ENCODE measurements around the gene ARIH2. TPM values are rescaled to one million over a fixed set of nuclear protein-coding genes. Genes with fewer than 3 reads are reported as not detected.

The ARIH2 gene
- total RNA-seq, 1 experiment from 2014 or later: 76.4 TPM

GRCh38 chr3:48985831-48986376 lies 67.3 kb downstream of the ARIH2 start:
- no peaks in the 10 kb centered on the region for H3K9me3 ChIP-seq
- H3K4me3 ChIP-seq: no peak overlapping the region
- H3K36me3 ChIP-seq: peaks cover 4% of the 10 kb centered on the region
- H3K27me3 ChIP-seq: no peaks in the 10 kb centered on the region
- DNase-seq: no peak

- Histone ChIP-seq H3K27me3 (no peaks in the 10 kb centered on the region), H3K9me3 (no peaks in the 10 kb centered on the region), H3K36me3 (no peaks in the 10 kb centered on the region), H3K4me3 (no peak overlapping the region)
- no peak for DNase-seq
Measured at GRCh38 chr3:48989126-48989795, 70.6 kb downstream of the ARIH2 start.

DNA sequence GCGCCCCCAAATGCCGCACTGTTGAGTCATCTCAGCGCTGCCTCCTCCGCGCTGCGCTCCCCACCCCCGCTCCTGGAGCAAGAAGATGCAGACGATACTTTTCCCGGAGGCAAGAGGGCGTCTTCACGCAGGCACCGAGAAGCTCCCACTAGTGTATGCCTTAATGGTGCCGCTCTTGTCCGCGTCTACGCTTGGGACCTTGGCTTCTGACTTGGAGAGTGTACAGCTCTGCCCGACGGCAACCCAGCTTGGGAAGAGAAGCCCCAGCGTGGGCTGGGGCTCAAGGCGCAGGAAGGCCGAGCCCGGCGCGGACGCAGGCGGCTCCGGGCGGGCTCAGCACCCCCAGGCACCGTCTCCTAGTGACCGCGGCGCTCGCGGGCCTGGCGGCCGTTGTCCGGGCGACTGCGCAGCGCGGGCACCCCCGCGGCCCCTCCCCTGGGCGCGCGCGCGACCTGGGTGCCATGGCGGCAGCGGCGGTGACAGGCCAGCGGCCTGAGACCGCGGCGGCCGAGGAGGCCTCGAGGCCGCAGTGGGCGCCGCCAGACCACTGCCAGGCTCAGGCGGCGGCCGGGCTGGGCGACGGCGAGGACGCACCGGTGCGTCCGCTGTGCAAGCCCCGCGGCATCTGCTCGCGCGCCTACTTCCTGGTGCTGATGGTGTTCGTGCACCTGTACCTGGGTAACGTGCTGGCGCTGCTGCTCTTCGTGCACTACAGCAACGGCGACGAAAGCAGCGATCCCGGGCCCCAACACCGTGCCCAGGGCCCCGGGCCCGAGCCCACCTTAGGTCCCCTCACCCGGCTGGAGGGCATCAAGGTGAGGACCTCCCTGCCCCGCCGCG lies 71.4 kb downstream of the ARIH2 start, which contains the start of gene P4HTM:
Gene P4HTM, plus strand, starts transcription at position 446 of the 840 bp plus-strand sequence. Its CDS starts 16 bp downstream, at position 462.
- H3K9me3 ChIP-seq: no peaks in the 10 kb centered on the region
- no peaks in the 10 kb centered on the region for H3K27me3 ChIP-seq
- DNase-seq: peak; percentile 61
- no peaks in the 10 kb centered on the region for H3K36me3 ChIP-seq
- no peak within 1 kb of the TSS for H3K4me3 ChIP-seq

DNA sequence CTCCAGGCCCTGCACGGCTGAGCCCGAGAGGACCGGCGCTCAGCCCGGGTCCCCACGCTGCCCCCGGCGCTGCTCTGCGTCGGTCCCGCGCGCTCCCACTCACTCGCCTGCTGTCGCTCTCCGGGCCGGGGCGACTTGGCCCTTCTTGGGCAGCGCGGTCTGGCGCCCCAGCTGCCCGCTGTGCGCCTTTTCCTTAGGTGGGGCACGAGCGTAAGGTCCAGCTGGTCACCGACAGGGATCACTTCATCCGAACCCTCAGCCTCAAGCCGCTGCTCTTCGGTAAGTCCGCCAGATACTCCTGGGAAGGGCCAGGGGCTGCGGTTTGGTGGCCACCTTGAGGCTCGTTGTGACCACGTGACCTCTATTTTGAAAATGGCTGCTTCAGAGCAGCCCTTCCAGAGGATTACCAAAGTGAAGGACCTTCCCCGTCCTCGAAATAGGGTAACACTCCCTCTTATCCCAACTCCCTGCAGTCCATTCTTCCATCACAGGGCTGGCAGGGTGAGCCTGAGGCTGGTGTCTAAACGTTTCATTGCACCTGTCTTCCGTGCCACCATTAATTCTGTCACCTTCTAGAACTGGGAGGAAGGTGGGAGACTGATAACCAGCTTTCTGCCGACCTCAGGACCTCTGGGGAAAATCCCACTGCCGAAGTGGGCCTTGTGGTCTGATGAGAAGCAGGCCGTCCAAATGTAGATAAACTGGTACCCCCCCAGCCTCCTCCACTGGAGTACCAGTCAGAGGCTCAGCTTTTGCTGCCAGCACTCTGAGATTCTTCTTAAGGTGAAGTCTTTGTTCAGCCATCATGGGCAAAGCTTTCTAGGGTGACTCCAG lies 72.2 kb downstream of the ARIH2 start:
- Histone ChIP-seq H3K9me3 (no peaks in the 10 kb centered on the region), H3K4me3 (no peak overlapping the region), H3K36me3 (no peaks in the 10 kb centered on the region), H3K27me3 (no peaks in the 10 kb centered on the region)
- no peak for DNase-seq

DNA sequence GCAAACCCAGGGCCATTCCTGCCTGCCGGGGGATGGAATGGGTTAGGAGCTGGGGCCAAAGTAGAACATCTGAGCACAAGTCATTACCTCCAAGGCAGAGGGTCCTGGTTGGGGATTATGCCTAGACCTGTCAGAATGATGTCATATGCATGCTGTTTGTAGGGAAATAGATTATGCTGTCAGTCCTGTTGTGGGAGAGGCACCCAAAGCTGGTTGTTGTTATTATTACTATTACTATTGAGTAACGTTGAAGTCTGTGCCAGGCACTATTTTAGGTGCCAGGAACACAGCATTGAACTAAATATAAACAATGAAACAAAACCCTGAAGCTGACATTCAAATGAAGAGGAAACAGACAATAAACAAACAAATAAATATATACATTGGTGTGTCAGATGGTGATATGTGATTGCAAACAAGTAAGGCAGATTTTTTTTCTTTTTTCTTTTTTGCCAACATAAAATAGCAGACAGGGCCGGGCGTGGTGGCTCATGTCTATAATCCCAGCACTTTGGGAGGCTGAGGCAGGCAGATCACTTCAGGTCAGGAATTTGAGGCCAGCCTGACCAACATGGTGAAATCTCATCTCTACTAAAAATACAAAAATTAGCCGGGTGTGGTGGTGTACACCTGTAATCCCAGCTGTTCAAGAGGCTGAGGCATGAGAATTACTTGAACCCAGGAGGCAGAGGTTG lies 73.4 kb downstream of the ARIH2 start:
- no peak overlapping the region for H3K4me3 ChIP-seq

GRCh38 chr3:48993834-48994233 lies 75.2 kb downstream of the ARIH2 start:
- Histone ChIP-seq H3K9me3 (no peaks in the 10 kb centered on the region), H3K4me3 (no peak overlapping the region)
- no peak for DNase-seq

More for the DNA sequence above, 73.4 kb downstream of the ARIH2 start:
- H3K27me3 ChIP-seq: no peaks in the 10 kb centered on the region
- H3K36me3 ChIP-seq: no peaks in the 10 kb centered on the region
- no peak for DNase-seq
- no peaks in the 10 kb centered on the region for H3K9me3 ChIP-seq

DNA sequence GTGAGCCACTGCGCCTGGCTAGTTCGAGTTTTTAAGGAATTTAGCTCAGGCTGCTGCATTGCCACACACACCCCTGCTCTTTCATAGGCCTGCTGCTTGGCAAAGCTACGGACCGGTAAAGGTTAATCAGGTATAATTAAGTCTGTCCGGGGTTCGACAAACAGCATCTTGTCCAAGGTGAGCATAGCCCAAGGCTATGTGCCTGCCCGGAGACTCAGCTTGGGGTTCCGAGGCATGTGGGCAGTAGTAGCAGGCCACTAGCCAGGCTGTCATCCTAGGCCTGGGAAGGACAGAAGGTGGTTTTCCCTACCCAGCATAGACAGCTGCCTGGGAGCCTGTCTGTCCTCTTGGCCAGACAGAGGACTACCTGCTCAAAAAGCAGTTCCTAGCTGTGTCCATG lies 78.0 kb downstream of the ARIH2 start:
- H3K27me3 ChIP-seq: no peaks in the 10 kb centered on the region
- no peaks in the 10 kb centered on the region for H3K9me3 ChIP-seq
- H3K36me3 ChIP-seq: no peaks in the 10 kb centered on the region
- no peak for DNase-seq
- H3K4me3 ChIP-seq: no peak overlapping the region

More at GRCh38 chr3:48993834-48994233, 75.2 kb downstream of the ARIH2 start:
- Histone ChIP-seq H3K36me3 (no peaks in the 10 kb centered on the region), H3K27me3 (no peaks in the 10 kb centered on the region)

GRCh38 chr3:48997102-48997635 lies 78.5 kb downstream of the ARIH2 start:
- DNase-seq: no peak
- Histone ChIP-seq H3K9me3 (no peaks in the 10 kb centered on the region), H3K36me3 (no peaks in the 10 kb centered on the region), H3K27me3 (no peaks in the 10 kb centered on the region), H3K4me3 (no peak overlapping the region)

DNA sequence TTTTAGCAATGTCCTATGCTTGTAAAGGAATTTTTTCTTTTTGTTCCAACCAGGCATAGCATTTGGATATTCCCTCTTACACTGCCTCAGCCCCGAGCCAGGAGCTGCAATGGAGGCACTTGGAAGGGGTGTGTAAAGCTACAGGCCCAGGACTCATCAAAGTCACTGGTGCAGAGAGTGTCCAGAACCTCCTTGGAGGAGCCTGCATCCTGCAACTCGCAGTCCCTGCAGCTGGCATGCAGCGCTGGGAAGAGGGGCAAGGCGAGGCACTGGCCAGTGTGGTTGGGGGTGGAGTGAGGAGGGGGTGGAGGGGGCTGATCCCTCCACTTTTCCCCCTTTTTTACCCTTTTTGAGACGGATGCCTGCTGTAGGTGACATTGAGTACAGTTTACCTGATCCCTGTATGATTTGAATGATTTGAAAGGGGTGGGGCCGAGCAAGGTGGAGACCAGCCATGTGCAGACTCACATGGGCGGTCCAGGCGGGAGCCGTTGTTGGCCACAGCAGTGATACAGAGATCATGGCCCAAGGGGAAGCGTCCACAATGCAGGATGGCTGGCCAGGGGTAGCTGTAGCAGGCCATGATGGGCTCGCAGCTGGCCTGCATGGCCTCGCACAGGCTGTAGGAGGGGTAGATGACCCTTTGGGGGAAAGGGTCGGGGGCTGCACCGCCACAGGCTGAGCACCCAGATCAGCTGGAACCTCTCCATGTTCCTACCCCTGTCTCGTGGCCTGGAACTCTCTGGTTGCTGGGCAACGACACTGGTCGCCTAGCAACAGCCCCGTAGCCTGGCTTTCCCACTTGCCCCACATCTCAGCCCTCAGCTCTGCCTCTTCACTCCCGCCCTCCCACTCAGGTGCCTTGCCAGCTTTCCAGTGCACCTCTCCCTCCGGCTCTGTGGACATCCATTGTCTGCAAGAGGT lies 79.3 kb downstream of the ARIH2 start:
- Histone ChIP-seq H3K27me3 (no peaks in the 10 kb centered on the region), H3K9me3 (no peaks in the 10 kb centered on the region), H3K4me3 (no peak overlapping the region), H3K36me3 (no peaks in the 10 kb centered on the region)
- DNase-seq: no peak

DNA sequence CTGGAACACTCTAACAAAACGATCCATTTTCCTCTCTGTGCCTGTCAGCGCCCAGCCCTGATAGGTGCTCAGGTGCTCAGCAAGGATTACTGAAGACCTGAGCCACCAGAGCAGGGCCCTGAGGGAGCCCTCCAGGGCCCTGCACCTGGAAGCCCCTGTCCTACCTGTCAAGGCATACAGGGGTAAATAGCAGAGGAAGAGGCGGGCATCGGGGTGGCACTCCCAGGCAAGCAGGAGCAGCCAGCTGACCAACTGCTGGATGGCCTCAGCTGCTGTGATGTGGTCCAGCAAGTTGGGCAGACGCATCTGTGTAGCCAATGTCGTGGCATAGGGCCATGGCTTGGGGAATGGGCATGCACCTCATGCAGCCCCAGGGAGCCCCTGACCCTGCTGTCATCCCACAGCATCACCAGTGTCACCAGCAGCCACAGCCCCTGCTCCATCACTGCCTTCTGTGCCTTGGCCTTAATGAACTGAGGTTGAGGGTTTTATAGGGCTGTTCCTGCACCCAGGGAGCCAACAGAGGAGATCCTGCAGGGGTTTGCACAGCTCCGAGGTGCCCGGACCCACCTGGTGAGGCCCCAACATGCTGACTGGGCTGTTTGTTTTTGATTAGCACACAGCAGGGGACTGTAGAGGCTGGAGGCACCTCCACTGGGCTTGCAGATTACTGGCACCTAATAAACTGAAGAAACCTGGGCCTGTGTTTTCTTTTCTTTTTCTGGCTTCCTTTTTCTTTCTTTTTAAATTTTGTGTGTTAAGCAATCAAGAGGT lies 80.6 kb downstream of the ARIH2 start:
- H3K9me3 ChIP-seq: no peaks in the 10 kb centered on the region
- no peak for DNase-seq
- H3K36me3 ChIP-seq: no peaks in the 10 kb centered on the region
- H3K27me3 ChIP-seq: no peaks in the 10 kb centered on the region
- H3K4me3 ChIP-seq: no peak overlapping the region

DNA sequence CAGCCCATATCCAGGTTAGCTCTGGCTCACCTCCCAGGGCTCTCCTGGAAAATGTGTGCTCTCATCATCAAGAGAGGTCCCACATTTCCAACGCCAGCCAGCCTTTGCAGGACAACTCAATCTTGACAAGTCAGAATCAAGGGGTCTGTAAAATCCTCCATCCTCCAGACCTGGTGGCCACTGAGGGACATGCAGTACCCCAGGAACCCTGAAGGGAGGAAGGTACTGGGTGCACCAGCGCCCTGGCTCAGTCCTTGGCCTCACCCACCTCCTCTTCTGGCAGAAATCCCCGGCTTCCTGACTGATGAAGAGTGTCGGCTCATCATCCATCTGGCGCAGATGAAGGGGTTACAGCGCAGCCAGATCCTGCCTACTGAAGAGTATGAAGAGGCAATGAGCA lies 82.5 kb downstream of the ARIH2 start:
- no peaks in the 10 kb centered on the region for H3K9me3 ChIP-seq
- H3K27me3 ChIP-seq: no peaks in the 10 kb centered on the region
- H3K4me3 ChIP-seq: no peak overlapping the region
- no peaks in the 10 kb centered on the region for H3K36me3 ChIP-seq
- no peak for DNase-seq

DNA sequence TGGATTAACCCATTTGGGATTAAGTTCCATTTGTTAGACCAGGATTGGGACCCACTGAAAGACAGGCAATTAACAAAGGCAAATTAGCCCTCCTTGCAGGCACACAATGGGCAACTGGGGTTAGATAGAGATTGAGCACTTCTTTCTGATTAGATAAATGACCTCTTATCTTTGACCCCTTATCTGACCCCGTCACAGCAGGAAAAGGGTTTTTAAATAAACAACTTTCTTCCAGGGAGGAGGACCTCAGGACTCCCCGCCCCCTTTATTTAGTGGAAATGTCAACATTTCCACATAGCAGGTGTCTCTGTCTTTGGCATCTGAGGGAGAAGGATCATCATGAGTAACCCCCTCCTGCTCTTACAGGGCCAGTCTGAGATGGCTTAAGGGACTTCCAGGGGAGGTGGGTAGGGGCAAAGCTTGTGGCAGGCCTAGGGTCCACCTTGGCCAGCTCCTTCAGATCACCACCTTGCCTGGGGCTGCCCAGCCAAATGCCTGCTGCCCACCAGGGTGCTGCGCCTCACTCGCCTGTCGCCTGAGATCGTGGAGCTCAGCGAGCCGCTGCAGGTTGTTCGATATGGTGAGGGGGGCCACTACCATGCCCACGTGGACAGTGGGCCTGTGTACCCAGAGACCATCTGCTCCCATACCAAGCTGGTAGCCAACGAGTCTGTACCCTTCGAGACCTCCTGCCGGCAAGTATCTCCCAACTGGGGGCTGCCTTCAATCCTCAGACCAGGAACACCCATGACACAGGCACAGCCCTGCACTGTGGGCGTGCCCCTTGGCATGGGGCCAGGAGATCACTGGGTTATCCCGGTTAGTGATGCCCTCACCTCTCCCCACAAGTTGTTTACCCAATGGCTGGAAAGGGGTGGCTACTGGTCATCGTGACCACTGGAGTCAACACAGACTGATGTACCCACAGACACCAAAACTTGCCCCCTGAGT lies 86.0 kb downstream of the ARIH2 start:
- DNase-seq: no peak
- Histone ChIP-seq H3K36me3 (no peaks in the 10 kb centered on the region), H3K4me3 (no peak overlapping the region), H3K27me3 (no peaks in the 10 kb centered on the region), H3K9me3 (no peaks in the 10 kb centered on the region)

- no peak overlapping the region for H3K4me3 ChIP-seq
- no peak for DNase-seq
Measured at GRCh38 chr3:49005303-49005680, 86.7 kb downstream of the ARIH2 start.

More at GRCh38 chr3:49005303-49005680, 86.7 kb downstream of the ARIH2 start:
- Histone ChIP-seq H3K27me3 (no peaks in the 10 kb centered on the region), H3K9me3 (no peaks in the 10 kb centered on the region), H3K36me3 (no peaks in the 10 kb centered on the region)
